GM19023 (cell line): ENCODE data around the gene PLXNA2.

Experiments used
- ATAC-seq: cut with Tn5 transposase; IDR thresholded peaks from one replicate; pipeline ENCODE4 v1.9.1; 2021; ENCODE audit warnings: mild to moderate bottlenecking, moderate library complexity; ENCODE audit not compliant: unreplicated experiment

Gene PLXNA2

GRCh38 chr1:208207388-208208131 lies 36.6 kb downstream of the PLXNA2 start:
- no peak for ATAC-seq

- ATAC-seq, result no peak
These were observed 38.0 kb downstream of the PLXNA2 start for GRCh38 chr1:208206092-208206698.

- ATAC-seq, result no peak
These were observed 38.8 kb downstream of the PLXNA2 start for GRCh38 chr1:208205216-208206013.

GRCh38 chr1:208204779-208205178 lies 39.4 kb downstream of the PLXNA2 start:
- no peak for ATAC-seq

- ATAC-seq, result no peak
These were observed 40.2 kb downstream of the PLXNA2 start for GRCh38 chr1:208203848-208204609.

GRCh38 chr1:208203127-208203847 lies 40.9 kb downstream of the PLXNA2 start:
- ATAC-seq, result no peak

- no peak for ATAC-seq
These were observed 41.7 kb downstream of the PLXNA2 start for GRCh38 chr1:208202333-208202995.

GRCh38 chr1:208201229-208201628 lies 43.0 kb downstream of the PLXNA2 start:
- ATAC-seq, result no peak

- no peak for ATAC-seq
These were observed 44.1 kb downstream of the PLXNA2 start for GRCh38 chr1:208200116-208200515.

- no peak for ATAC-seq
These were observed 45.9 kb downstream of the PLXNA2 start for GRCh38 chr1:208198236-208198635.

GRCh38 chr1:208194944-208195343 lies 49.2 kb downstream of the PLXNA2 start:
- no peak for ATAC-seq

GRCh38 chr1:208192995-208193394 lies 51.2 kb downstream of the PLXNA2 start:
- ATAC-seq, result no peak

GRCh38 chr1:208190784-208191183 lies 53.4 kb downstream of the PLXNA2 start:
- no peak for ATAC-seq

GRCh38 chr1:208189716-208190115 lies 54.5 kb downstream of the PLXNA2 start:
- ATAC-seq, result no peak

GRCh38 chr1:208189183-208189582 lies 55.0 kb downstream of the PLXNA2 start:
- ATAC-seq, result peak; percentile 41

GRCh38 chr1:208188607-208189006 lies 55.6 kb downstream of the PLXNA2 start:
- ATAC-seq, result no peak

- peak; percentile 58 for ATAC-seq
These were observed 56.6 kb downstream of the PLXNA2 start for GRCh38 chr1:208187499-208188041.

GRCh38 chr1:208185801-208186231 lies 58.4 kb downstream of the PLXNA2 start:
- no peak for ATAC-seq

GRCh38 chr1:208184966-208185654 lies 59.1 kb downstream of the PLXNA2 start:
- no peak for ATAC-seq
